Kidney tubule cell (primary cell): ENCODE measurements around the gene COQ4.

ENCODE experiments used
- DNase-seq: peaks from one replicate; pipeline ENCODE4 v3.0.0-alpha.2; 2018; ENCODE audit warnings: low spot score

COQ4 gene

DNA sequence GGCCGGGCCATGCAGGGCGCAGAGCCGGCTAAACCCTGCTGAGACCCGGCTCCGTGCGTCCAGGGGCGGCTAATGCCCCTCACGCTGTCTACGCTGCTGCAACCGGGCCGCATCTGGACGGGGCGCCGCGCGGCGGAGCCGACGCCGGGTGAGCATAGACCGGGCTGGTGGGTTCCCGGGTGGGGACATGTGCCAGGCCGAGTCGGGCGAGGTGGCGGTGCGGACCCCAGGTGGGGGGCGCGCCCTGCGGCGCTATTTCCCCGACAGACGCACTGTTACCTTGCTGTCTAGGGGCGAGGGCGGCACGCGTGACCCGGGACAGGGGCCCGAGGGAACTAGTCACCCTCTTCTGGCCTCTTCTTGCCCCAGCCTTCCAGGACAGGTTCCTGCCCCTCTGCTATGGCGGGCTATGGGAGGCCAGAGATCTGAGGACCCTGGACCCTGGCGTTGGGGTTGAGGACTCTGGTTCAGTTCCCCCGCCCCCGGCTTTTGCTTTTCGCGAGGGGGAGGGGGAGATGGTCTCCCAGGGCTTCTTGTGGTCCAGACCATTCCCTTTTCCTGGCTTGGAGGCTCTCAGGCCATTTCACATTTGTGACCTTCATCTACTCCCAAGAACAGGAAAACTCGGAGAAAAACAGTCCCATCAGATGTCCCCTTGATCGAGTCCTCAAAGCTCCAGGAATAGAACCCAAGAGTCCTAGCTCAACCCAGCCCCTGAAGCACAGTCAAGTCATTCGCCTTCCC is 18.2 kb downstream of the COQ4 start:
- no peak for DNase-seq

DNA sequence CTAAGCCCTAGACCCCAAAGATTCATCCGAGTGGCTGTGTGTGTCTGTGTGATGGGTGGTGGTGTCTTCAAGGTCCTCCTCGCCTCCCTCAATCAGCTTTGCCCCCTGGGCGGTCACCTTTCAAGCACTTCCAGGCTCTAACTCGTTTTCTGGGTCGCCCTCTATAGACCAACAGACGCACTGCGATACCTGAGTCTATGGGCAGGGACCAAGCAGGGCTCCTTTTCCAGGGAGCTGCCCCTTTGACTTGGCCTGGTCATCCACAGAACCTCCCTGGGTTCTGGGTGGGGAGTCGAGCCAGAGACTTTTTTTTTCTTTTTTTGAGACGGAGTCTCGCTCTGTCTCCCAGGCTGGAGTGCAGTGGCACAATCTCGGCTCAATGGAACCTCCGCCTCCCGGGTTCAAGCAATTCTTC is 18.8 kb downstream of the COQ4 start:
- peak; percentile 82 for DNase-seq

DNA sequence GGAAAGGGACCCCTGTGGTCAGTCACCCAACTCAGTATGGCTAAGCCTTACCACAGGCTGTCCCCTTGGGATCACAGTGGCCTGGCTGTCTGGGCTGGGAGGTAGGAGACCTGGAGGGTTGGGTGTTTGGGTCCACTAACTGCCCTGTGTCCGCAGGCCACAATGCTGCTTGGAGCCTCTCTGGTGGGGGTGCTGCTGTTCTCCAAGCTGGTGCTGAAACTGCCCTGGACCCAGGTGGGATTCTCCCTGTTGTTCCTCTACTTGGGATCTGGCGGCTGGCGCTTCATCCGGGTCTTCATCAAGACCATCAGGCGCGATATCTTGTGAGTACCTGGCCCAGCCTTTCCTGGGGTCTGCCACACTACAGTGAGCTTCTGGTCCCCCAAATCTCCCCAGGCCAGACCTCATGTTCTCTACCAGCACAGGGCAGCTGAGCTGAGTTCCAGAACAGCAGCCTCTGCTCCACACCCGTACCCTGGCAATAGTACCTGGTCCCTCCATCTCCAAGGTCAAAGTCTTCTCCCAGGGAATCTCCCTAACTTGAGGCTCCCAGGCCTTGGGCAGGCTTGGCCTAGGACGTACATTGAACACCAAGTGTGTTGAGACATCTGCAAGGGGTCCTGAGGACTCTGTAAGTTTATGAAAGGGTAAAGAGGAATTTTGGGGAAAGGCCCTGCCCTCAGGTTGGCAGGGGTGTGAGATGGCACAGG is 20.5 kb downstream of the COQ4 start:
- DNase-seq, result no peak

DNA sequence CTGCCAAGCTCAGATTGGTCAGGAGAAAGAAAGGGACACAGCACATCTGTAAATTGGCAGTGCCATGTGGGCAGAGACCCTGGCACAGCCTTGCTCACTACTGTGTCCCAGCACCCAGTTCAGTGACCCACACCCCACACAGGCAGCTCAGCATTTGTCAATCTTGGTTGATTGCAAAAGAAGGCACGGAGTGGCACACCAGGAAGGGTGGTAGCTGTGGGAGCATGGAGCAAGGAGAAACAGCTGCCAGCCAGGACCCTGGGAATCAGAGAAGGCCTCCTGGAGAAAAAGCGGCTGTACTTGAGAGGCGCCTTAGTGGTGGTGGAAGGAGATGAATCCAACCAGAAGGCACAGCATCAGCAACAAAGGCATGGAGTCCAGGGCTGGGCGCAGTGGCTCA is 21.2 kb downstream of the COQ4 start:
- DNase-seq, result no peak

DNA sequence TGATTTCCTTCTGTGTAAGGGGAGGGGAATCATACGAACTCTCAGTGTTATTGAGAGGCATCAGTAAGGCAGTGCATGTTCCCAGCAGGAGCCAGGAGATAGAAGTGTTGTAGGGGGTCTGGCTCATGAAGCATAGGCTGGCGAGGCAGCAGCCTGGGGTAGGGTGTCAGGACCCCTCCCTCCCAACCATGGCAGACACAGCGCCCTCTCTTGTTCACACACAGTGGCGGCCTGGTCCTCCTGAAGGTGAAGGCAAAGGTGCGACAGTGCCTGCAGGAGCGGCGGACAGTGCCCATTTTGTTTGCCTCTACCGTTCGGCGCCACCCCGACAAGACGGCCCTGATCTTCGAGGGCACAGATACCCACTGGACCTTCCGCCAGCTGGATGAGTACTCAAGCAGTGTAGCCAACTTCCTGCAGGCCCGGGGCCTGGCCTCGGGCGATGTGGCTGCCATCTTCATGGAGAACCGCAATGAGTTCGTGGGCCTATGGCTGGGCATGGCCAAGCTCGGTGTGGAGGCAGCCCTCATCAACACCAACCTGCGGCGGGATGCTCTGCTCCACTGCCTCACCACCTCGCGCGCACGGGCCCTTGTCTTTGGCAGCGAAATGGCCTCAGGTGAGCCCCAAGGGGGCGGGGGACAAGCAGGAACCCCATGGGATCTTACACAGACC is 22.4 kb downstream of the COQ4 start:
- DNase-seq, result no peak

DNA sequence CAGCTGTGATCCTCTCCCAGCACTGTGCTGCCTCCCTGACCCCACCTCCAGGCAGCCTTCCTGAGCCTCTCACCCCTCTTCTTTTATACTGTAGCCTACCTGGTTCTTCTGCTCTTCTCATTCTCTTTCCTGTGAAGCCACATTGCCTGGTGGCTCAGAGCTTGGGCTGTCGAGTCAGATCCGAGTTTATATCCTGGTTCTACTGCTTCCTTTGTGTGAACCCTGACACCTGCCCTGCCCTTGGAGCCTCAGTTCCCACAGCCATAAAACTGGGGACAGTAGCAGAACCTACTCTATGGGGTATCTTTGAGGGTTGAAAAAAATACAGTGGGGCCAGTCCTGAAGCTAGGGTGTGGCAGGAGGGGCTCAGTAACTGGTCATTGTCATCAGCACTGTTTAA is 26.5 kb downstream of the COQ4 start:
- DNase-seq, result no peak

DNA sequence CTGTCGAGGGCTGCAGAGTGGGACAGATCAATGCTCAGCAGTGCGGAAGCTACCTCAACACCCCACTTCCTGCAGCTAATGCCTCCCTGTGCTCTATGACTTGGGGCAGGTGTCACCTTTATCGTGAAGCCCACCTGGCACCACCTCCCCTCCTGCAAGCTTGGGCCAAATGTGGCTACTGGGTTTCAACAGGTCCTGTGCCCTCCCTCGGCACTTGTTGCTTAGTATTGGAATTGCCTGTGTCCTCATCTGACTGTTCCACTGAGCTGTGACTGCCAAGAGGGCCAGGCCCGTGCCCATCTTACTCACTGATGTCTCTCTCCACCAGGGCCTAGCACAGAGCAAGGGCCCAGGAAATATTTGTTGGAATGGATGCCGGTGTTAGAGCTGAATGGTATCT is 27.1 kb downstream of the COQ4 start:
- no peak for DNase-seq

DNA sequence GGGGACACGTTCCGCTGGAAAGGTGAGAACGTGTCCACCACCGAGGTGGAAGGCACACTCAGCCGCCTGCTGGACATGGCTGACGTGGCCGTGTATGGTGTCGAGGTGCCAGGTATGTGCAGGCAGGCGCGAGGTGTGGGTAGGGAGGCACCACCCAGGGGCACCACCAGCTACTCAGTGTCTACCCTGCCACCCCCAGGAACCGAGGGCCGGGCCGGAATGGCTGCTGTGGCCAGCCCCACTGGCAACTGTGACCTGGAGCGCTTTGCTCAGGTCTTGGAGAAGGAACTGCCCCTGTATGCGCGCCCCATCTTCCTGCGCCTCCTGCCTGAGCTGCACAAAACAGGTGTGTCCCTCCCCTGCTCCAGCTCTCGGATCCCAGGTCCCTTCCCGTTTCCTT is 32.8 kb downstream of the COQ4 start:
- no peak for DNase-seq

DNA sequence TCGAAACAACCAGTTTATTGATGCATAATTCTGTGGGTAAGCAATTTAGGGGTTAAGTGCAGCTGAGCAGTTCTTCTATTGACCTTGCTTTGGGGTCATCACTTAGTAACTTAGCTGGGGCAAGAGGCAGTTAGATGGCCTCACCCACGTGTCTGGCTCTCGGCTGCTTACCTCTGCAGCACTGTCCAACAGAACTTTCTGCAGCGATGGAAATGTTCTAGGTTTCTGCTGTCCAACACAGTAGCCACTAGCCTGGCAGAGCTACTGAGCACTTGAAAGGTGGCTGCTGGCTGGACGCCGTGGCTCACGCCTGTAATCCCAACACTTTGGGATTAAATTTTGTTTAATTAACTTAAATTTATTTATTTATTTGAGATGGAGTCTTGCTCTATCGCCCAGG is 35.5 kb downstream of the COQ4 start:
- no peak for DNase-seq

DNA sequence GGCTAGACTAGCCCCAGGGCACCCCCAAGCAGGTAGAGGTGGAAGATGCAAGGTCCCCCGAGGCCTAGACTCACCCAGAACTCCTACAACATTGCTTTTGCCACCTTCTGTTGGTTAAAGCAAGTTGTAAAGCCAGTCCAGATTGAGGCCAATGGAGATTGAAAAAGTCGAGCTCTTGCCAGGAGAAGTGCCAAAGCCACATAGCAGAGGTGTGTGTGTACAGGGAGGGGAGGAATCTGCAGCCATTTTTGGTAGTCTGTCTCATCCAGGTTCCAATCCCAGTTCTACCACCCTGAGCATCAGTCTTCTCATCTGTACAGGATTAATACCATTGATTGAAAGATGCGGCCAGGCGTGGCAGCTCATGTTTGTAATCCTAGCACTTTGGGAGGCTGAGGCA is 36.2 kb downstream of the COQ4 start:
- DNase-seq, result no peak

DNA sequence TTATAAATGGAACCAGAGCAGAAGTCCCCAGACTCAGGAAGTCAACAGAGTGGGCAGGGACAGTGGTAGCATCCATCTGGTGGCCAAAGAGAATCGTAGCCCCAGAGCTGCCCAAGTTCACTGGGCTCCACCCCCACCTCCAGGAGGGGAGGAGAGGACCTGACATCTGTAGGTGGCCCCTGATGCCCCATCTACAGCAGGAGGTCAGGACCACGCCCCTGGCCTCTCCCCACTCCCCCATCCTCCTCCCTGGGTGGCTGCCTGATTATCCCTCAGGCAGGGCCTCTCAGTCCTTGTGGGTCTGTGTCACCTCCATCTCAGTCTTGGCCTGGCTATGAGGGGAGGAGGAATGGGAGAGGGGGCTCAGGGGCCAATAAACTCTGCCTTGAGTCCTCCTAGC is 38.2 kb downstream of the COQ4 start:
- no peak for DNase-seq

DNA sequence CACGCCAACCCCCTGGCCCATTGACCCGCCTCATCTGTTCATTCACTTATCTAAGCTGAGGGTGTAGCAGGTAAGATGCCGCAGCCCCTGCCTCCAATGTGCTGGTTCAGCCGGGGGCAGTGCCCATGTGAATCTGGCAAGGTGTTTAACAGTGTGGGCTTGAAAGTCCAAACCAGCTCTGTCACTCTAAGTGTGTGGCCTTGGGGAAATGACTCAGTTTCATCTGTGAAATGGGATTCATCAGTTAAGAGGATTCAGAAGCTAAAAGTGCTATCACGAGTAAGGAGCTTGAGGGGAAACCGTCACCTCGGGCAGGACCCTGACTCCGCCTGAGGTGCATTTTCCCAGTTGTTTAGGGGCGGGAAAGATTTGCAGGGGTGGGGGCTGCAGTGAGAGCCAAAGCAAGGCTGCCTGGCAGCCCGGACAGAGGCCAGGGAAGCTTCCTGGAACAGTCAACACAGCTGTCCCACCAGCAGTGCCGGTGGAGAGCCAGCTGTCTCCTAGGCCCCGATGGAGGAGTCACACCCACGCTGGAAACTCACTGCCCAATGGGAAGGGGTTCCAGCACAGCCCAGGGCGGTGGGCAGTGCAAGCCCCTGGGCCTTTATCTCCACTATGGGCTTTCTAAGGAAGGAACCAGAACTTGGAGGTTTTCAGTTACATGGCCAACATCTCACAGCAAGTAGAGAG is 38.8 kb downstream of the COQ4 start:
- DNase-seq, result no peak

DNA sequence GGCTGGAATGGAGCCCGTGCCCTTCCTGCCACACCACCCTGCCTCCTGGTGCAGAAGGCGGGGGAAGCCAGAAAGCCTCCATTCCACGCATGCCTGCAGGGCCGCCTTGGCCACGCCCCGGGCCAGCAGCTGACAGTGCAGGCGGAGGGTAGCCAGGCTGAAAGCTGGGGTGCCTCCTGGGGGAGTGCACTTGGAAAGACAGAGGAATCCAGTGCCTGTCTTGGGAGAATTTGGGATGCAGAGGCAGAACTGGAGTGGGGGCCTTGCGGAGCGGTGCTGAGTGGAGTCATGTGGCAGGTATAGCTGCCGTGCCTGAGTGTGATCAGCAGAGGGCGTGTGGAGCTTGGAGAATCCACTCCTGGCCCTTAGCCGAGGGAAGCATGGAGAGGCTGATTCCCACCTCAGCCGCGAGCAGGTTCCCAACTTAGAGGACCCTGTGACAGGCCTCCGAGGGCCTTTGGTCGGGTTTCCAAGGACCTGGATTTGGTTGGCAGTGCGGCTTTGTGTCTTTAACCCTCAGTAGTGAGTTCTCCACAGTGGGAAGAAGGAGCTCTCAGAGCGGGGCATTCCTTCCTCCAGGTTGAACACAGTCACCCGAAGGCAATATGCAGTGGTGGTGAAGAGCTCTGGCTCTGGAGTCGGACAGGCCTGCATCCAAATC is 39.5 kb downstream of the COQ4 start:
- DNase-seq, result peak; percentile 82

DNA sequence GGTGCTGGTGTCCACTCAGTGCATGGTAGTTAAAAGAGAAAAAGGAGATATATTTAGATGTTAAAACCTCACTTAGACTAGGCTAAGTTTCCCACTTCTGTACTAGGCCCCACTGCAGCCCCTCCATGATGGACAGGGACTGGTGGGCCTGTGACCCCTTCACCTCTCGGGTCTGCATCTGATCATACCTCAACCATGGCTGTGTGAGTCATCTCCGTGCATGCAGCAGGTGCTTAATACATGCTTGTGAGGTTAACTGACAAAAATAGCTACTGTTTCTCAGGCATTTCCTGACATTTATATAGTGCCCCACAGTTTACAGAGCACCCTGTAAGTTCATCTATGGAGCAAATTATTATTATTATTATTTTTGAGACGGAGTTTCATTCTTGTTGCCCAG is 40.1 kb downstream of the COQ4 start:
- DNase-seq, result no peak

DNA sequence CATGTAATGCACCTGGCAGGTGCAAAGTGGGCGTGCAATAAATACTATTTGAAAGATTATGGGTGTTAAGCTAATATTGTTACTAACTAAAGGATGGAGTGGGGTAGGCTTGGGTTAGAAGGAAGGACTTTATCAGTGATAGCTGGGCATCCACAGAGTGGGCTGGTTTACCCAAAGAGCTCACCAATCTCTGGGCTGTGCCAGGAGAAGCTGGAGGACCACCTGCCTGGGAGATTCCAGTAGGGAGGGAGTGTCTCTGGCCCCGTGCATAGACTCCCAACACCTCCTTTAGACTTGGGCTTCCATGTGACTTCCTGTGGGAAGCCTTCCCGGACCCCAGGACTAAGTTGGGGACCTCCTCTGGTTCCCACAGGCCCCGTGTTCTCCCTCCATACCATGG is 42.9 kb downstream of the COQ4 start:
- no peak for DNase-seq

DNA sequence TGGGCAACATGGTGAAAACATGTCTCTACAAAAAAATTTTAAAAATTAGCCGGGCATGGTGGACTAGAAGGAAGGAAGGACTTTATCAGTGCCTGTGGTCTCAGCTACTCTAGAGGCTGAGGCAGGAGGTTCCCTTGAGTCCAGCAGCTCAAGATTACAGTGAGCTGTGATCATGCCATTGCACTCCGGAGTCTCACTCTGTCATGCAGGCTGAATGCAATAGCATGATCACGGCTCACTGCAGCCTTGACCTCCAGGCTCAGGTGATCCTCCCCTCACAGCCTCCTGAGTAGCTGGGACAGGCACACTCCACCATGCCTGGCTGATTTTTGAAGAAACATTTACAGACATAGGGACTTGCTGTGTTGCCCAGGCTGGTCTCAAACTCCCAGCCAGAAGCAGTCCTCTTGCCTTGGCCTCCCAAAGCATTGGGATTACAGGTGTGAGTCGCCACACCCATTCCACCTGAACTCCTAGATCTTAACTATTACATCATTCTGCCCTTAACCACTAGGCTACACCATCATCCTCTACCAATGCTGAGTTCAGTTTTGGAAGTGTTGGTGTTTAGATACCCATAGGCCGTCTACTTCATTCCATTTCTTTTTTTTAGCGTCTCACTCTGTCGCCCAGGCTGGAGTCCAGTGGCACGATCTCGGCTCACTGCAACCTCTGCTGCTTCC is 46.5 kb downstream of the COQ4 start:
- no peak for DNase-seq

DNA sequence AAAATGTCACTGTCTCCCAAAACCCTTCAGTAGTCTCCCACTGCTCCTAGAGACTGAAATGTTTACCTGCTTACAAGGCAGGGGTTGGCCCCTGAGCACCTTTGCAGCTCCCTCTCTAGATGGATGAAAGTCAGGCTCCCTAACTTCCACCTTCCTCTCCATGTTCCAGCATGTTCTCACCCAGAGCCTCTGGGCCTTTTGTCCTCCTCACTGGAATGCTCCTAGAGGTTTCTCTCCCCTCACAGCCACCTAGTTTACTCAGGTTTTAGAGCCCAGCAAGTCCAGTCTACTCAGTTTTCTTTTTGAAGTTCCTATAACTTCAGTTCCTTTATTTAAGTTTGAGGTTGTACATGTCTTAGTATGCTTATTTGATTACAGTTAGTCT is 47.7 kb downstream of the COQ4 start:
- DNase-seq, result no peak

DNA sequence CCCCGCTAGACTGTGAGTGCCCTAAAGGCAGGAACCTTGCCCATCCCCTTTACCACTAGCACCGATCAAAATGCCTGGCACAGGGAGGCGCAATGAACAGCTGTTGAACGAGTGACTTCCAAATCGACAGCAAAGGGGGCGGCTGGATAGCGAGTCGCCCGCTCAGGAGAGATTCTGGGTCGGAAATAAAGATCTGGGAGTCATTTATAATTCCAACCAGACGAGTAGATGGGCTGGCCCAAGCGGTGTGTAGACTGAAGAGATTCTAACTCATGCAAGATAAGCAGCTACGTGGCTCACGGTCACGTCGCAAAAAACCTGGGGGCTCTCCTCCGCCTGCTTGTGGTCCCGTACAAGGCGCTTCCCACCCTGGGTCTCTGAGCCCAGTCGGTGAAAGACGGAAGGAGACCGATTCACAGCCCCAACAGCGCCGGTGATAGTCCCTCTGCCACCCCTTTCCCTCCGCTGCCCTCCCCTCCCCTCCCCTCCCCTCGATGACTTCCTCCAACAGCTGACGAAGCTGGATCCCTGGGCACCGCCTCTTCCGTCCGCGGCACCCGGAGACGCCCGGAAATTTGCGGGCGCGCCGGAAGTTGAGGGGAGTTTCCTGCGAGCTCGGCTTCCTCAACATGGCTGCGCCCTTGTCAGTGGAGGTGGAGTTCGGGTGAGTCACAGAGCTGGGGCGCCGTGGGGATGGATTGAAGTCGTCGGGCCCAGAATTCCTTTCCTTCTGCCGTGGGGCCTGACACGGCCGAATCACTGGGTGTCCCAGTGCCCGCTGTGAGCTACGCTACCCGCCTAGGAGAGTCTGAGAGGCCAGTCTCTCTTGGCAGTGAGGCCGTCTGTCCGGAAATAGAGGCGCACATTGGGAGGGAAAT is 48.4 kb downstream of the COQ4 start, which contains the start of gene URM1:
TSS of gene URM1 (plus strand) at position 623 of the 878 bp plus-strand sequence. CDS start at position 630, 7 bp downstream.
- DNase-seq, result peak; percentile 98

DNA sequence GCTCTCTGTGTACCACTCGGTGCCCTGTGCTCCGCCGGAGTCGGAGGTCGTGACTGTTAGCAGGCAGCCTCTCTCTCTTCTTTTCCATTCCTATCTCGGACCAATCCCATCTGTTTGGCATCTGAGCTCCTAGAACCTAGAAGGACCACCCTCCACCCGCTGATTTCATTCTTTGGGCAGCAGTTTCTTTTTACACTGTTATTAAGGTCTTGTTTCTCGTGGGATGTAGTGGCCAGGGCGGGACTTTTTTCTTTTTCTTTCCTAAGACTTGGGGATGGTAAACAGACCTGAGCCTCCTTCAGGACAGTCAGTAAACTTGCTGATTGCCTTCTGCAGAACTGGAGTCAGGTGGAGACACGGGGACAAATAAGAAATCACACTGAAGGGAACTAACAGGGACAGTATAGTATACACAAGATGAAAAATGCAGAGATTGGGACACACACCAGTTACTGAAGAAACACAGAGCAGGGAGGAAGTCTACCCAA is 49.0 kb downstream of the COQ4 start:
- peak; percentile 25 for DNase-seq

DNA sequence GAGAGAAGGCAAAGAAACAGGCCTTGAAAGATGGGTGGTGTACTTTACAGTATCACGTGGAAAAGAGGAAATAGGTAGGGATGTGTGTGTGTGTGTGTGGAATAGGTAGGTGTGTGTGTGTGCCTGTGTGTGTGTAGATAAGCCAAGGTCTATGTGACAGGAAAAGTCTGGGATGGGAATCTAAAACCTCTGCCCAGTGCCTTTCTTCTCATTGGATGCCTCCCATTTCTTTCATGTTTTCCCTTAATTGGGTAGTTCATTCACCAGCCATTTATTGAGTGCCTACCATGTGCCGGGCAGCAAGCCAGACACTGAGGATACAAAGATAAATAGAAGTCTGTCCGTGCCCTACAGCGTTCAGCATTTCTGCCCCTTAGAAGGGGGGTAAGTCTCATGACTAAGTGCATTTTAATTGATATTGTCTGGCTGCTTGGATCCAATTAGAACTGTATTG is 49.6 kb downstream of the COQ4 start:
- peak; percentile 30 for DNase-seq
